Measurements from ENCODE around the gene CAD.
"Not testable (repeated sequence)": the region's sequence is repeated elsewhere in the genome, so short reads cannot be mapped to it uniquely, and the experiment has no call there.

CAD gene

DNA sequence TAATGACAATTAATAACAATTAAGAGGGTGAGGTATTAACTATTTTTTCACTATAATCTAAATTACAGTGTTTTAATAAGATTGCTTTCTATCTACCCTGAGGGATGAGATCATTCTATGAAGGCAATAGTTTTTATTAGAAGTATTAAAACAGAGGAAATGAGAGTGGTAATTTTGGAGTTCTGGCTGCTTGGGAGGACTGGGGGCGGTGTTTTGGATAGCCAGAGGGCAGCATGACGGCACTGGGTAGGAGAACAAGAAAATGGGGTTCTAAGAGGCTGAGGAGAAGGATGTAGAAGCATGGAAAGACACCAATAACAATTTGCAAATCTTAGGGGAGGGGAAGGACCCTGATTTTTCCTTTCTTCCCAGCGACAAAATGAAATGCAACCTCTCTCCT, 53.0 kb downstream of the CAD start:
- DNase-seq (ENCODE audit: low spot score), result no peak
- TF ChIP-seq, protein P1, sequence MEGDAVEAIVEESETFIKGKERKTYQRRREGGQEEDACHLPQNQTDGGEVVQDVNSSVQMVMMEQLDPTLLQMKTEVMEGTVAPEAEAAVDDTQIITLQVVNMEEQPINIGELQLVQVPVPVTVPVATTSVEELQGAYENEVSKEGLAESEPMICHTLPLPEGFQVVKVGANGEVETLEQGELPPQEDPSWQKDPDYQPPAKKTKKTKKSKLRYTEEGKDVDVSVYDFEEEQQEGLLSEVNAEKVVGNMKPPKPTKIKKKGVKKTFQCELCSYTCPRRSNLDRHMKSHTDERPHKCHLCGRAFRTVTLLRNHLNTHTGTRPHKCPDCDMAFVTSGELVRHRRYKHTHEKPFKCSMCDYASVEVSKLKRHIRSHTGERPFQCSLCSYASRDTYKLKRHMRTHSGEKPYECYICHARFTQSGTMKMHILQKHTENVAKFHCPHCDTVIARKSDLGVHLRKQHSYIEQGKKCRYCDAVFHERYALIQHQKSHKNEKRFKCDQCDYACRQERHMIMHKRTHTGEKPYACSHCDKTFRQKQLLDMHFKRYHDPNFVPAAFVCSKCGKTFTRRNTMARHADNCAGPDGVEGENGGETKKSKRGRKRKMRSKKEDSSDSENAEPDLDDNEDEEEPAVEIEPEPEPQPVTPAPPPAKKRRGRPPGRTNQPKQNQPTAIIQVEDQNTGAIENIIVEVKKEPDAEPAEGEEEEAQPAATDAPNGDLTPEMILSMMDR (IDR thresholded peaks at IDR 0.05; ENCODE audit: extremely low read depth, missing control alignments), result no peak

DNA sequence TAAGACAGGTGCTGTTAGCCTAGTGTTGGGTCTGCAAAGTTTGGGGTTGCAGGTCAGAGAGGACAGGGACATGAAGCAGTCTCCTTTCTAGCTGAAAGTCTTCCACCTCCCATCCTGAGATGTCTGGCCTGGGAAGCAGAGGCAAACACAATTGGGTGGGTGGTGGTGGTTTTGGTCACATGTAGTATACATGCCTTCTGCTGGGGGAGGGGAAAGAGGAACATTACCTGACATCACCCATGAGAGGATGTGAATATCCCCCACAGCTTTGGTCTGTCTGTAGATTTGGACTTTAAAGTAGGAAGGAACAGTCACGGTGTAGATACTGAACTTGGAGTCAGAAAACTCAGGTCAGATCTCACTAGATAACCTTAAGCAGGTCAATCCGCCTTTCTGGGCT, 53.5 kb downstream of the CAD start:
- TF ChIP-seq, protein P1 (IDR thresholded peaks at IDR 0.05; ENCODE audit: extremely low read depth, missing control alignments), result no peak
- no peak for DNase-seq (ENCODE audit: low spot score)

DNA sequence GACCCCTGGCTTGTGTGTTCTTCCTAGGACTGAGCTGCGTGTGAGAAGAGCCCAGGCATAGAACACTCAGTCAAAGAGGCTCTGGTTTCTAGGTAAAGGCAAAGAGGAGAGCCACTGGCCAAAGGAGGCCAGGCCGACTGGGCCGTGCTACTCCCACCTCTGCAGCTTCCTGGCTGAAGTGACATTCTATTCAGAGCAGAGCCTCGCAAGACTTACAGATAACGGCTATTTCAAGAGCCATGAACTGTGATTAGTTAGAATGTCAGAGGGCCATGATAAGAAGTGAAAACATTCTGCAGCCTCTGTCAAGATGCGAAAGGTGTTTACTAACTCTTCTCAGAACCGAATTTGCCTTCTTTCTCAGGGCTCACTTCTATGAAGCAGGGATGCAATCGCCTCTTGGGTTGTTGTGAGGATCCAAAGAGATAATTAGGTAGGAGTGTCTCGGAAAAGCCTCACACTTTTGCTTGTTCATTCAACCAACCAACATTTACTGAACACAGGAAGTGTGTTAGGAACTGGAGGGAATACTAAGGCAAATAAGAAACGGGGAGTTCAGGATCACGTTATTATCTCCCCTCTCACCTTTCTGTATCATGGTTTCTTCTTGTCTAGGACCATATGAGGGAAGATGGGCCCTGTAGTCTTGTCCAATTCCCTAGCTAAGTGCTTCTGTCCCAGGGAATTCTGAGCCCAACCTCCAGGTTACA, 54.6 kb downstream of the CAD start:
- TF ChIP-seq, protein P1 (IDR thresholded peaks at IDR 0.05; ENCODE audit: extremely low read depth, missing control alignments), result no peak
- no peak for DNase-seq (ENCODE audit: low spot score)

DNA sequence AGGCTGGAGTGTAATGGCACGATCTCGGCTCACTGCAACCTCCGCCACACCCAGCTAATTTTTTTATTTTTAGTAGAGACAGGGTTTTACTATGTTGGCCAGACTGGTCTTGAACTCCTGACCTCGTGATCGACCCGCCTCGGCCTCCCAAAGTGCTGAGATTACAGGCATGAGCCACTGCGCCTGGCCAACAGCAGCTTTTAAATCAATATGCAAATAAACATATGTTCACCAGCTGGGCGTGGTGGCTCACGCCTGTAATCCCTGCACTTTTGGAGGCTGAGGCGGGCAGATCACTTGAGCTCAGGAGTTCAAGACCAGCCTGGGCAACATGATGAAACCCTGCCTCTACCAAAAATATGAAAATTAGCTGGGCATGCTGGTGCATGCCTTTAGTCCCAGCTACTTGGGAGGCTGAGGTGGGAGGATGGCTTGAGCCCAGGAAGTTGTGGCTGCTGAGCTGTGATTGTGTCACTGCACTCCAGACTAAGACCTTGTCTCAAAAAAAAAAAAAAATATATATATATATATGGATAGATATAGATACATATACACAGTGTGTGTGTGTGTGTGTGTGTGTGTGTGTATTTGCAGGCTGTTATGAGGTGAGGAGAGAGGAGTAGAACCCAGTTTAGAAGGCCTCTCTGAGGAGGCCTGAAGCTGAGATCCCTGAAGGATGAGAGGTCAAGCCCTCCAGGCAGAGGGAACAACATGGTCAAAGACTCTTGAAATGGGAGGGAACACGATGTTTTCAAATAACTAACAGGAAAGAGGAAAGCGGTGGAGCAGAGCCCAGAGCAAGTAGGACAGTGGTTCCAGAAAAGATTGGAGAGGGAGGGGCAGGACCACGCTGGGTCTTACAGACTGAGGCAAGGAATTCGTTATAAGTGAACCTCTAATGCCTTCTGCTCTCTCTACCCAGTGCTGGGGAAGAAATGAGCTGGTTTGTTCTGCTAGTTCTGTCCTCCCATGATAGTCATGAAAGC, 55.7 kb downstream of the CAD start:
- DNase-seq (ENCODE audit: low spot score), result not testable (repeated sequence)

DNA sequence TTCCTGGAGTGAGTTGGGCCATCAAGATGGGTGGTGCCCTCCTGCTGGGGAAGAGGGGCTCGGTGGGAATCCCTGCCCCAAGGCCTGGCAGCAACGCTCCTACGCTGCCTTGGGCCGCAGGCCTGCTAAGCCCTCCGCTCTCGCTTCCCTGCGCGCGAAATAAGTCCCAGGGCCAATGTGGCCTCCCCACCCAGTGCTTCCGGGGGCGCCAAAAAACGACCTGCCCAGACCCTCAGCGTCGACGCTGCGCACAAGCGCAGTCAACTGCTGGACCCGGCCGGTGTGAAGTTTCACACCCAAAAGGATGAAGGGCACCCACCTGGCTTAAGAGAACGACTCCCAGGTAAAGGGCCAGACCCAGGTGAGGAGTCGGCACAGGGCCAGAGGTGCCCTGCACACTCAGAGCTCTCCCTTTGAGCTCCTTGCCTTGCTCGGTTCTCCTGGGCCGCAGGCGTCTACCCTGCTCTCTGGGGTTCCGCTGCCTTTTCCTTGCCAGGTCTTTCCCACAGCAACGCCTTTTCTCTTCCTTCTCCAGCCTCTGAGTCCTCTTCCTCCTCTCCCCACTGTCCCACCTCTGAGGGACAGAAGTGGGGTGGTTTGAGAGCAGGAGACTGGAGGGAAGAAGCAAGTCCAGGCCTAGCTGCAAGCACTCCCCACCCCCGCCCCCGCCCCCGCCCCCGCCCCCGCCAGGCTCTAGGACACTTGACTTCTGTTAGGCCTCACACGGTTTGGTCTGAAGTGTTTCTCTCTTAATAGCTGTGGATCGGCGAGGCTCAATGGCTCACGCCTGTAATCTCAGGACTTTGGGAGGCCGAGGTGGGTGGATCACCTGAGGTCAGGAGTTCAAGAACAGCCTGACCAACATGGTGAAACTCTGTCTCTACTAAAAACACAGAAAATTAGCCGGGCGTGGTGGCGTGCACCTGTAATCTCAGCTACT, 58.3 kb downstream of the CAD start, which contains the start of gene DNAJC5G:
Gene DNAJC5G (plus strand): TSS at position 223 of the 940 bp plus-strand sequence. CDS start 1,296 bp downstream, outside the sequence.
- DNase-seq (ENCODE audit: low spot score), result no peak
- TF ChIP-seq, protein P1 (IDR thresholded peaks at IDR 0.05; ENCODE audit: extremely low read depth, missing control alignments), result no peak

DNA sequence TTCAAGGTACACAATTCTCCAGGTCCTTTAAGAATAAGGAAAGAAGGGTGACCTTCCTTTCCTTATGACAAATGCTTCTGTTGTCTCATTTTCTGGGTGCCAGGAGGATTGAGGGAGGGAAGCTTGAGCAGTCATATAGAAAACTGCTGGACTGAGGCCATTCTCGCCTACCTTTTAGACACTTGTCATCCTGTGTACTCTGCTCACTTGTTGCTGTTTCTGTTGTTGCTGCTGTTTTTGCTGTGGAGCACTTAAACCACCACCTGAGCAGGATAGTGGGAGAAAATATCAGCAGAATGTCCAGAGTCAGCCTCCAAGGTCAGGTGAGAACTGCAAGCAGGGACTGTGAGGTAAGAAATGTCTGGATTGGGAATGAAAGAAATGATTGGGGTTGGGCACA, 60.8 kb downstream of the CAD start:
- TF ChIP-seq, protein P1 (IDR thresholded peaks at IDR 0.05; ENCODE audit: extremely low read depth, missing control alignments), result no peak
- DNase-seq (ENCODE audit: low spot score), result no peak

DNA sequence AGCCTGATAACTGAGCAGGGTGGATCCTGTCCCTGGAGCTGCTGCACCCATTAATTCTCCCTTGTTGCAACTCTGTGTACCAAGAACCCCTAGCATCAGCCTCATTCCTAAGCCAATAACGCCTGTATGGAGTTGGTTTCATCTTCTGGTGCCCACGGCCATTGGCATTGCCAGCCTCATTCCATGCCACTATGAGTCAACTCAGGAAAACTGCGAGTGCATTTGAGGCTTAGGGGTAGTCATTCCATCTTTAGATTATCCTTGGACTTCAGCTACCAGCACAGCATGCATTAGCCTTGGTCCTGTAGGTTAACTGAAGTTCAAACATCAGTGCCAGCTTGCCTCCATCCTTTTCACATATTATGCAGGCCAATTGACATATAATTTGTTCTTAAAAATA, 63.7 kb downstream of the CAD start:
- DNase-seq (ENCODE audit: low spot score), result no peak
- TF ChIP-seq, protein P1 (IDR thresholded peaks at IDR 0.05; ENCODE audit: extremely low read depth, missing control alignments), result no peak
